ENCODE results near the gene KCTD18. TPM values are rescaled to one million over a fixed set of nuclear protein-coding genes. Genes with fewer than 3 reads are reported as not detected.

KCTD18 gene
- total RNA-seq: 25.8 and 32.2 TPM in 2 replicates

GRCh38 chr2:200509612-200510433 lies at the start of gene KCTD18:
Gene KCTD18, minus strand, starts transcription at chr2:200510068. Its CDS starts 3,052 bp downstream, at chr2:200507016.

GRCh38 chr2:200525882-200526651 lies 16.2 kb upstream of the KCTD18 start, which contains the start of gene SGO2:
Gene SGO2, plus strand, starts transcription at chr2:200526207. Its CDS starts 6,769 bp downstream, at chr2:200532976.

Other genes starting within 250 kb of the KCTD18 start
- gene SPATS2L, start 203.4 kb downstream of the KCTD18 start, total RNA-seq: 47.3 and 63.5 TPM in 2 replicates
- 0.94 and 2.8 TPM in 2 replicates for gene SGO2, start 16.1 kb upstream of the KCTD18 start, total RNA-seq
- gene AOX1, start 75.9 kb upstream of the KCTD18 start, total RNA-seq: 8.9 and 19.4 TPM in 2 replicates

All from bronchial smooth muscle cell (primary cell).